HuH-7 (cell line): ENCODE results near the gene PDRG1.
"Not testable (repeated sequence)": the region's sequence is repeated elsewhere in the genome, so short reads cannot be mapped to it uniquely, and the experiment has no call there.

Experiments used
- DNase-seq: peaks from one replicate; pipeline ENCODE4 v3.0.0; 2011; ENCODE audit warnings: low spot score

PDRG1 gene

GRCh38 chr20:31926493-31926892 lies 25.4 kb downstream of the PDRG1 start:
- DNase-seq = no peak

- DNase-seq = no peak
Measured at GRCh38 chr20:31925631-31926030, 26.2 kb downstream of the PDRG1 start.

DNA sequence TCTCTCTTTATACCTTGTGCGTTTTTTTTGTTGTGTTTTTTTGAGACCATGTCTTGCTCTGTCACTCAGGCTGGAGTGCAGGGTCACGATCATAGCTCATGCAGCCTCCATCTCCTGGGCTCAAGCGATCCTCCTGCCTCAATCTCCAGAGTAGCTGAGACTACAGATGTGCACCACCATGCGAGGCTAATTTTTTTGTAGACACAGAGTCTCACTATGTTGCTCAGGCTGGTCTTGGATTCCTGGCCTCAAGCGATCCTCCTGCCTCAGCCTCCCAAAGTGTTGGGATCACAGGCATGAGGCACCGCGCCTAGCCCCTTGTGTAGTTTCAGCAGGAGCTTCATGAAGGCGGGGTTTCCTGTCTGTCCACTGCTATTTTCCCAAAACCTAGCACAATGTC lies 27.3 kb downstream of the PDRG1 start:
- no peak for DNase-seq

- no peak for DNase-seq
Measured at GRCh38 chr20:31923388-31924331, 28.2 kb downstream of the PDRG1 start.

- no peak for DNase-seq
Measured at GRCh38 chr20:31922588-31922987, 29.3 kb downstream of the PDRG1 start.

DNA sequence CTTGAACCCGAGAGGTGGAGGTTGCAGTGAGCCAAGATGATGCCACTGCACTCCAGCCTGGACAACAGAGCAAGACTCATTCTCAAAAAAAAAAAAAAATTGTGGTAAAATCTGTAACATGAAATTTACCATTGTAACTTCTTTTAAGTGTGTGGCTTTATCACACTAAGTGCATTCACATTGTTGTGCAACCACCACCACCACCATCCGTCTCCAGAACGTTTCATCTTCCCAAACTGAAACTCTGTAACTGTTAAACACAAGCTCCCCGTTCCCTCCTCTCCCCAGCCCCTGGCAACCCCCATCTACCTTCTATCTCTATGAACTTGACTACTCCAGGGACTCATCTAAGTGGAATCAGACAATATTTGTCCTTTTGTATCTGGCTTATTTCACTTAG lies 29.7 kb downstream of the PDRG1 start:
- no peak for DNase-seq

DNA sequence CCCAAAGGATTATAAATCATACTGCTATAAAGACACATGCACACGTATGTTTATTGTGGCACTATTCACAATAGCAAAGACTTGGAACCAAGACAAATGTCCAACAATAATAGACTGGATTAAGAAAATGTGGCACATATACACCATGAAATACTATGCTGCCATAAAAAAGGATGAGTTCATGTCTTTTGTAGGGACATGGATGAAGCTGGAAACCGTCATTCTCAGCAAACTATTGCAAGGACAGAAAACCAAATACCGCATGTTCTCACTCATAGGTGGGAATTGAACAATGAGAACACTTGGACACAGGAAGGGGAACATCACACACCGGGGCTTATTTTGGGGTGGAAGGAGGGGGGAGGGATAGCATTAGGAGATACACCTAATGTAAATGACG lies 30.4 kb downstream of the PDRG1 start:
- not testable (repeated sequence) for DNase-seq

GRCh38 chr20:31920275-31920855 lies 31.5 kb downstream of the PDRG1 start:
- no peak for DNase-seq

- DNase-seq = no peak
Measured at GRCh38 chr20:31919410-31920155, 32.3 kb downstream of the PDRG1 start.

- DNase-seq = no peak
Measured at GRCh38 chr20:31918466-31919105, 33.3 kb downstream of the PDRG1 start.

DNA sequence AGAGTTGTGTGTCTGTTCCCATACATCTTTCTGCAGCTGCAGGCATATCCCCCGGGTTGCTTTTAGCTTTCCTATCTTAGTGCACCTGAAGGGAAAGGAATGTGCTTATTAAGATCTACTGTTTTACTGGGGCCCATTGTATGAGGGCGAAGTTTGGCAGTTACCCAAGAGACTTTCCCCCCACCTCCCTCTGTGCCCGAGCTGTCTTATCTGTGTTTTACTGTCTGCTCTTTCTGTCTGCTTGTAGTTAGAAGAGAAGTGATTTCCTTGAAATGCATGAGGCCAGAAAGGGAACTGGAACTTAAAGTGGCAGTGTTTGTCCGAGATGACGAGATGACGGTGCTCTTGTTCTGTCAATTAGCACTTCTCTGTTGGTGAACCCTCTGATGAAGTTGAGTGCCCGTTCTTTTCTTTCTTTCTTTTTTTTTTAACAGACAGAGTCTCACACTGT lies 33.9 kb downstream of the PDRG1 start:
- DNase-seq = not testable (repeated sequence)

DNA sequence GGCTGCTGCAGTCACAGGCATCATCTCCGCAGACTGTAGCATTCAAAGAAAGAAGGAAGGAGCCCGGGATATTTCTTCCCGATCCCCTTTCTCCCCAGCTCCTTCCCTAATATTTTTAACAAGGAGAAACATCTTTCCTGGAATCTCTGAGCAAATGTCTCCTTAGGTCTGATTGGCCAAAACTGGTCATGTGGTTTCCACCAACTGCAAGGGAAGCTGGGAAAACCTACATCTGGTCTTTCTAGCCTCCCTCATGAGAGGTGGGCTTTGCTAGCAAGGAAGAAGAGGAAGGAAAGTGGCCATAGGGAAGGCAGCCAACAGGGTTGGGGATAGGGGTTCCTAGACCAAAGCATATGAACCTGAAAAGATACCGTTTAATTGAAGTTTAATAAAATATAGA lies 35.1 kb downstream of the PDRG1 start:
- no peak for DNase-seq

DNA sequence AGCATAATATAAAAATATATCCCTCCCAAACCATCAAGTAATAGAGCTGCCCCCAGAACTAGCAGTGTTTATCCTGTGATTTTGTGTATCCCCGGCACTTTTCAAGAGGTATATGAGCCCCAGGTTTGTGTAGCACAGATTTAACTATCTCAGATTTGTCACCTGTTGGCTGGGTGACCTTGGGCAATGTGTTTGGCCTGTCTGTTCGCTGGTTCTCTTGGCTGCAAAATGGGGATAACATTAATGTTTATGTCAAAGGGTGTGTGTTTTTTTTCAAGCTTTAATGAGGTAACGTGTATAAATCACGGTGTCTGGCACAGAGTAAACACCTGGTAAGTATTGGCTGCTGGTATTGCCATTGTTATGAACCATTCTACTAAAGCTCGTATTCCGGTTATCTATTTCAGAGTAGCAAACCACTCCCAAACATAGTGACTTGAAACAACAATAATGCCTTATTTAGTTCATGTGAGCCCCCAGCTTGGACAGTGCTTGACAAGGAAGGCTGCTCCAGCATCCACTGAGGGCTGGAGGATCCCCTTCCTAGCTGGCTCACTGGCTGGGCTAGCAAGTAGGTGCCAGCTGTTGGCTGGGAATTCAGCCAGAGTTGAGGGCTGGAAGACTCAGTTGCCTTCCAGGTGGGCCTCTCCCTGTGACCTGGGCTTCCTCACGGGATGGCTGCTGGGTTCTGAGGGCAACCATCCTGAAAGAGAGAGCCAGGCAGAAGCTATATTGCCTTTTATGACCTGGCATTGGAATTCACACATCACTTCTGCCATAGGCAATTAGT lies 36.2 kb downstream of the PDRG1 start:
- no peak for DNase-seq

GRCh38 chr20:31914170-31914569 lies 37.7 kb downstream of the PDRG1 start:
- DNase-seq = no peak

DNA sequence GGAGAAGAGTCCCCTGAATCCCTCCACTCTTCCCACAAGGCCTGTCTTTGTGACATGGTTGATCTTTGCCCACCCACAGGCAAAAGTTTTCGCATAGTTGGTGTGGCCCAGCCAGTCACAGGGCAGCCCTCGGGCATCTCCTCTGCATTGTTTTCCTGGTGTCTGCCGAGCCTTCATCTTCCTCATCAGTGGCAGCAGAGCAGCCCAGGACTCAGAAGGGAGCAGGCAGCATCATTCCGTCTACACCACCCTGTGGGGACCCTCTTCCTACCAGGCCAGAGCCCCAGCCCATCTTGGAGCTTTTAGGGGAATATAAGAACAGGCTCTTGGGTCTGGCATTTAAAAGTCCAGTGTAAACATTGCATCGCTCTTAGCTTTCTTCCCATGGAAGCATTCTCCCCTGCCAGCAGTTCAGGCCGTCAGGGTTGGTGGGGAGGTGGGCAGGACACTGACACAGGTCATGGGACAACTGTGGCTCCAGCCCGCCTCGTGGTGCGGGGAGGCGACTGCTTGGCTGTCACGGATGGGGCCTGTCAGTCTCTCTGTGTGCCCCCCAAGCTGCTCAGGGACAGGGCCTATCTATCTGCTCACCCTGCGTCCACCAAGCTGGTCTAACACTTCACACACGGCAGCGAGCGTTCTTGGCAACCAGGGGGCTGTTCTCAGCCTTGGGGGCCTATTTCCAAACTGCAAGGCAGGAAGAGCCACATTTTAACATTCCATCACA lies 38.3 kb downstream of the PDRG1 start:
- no peak for DNase-seq

GRCh38 chr20:31910071-31910803 lies 41.6 kb downstream of the PDRG1 start:
- no peak for DNase-seq

DNA sequence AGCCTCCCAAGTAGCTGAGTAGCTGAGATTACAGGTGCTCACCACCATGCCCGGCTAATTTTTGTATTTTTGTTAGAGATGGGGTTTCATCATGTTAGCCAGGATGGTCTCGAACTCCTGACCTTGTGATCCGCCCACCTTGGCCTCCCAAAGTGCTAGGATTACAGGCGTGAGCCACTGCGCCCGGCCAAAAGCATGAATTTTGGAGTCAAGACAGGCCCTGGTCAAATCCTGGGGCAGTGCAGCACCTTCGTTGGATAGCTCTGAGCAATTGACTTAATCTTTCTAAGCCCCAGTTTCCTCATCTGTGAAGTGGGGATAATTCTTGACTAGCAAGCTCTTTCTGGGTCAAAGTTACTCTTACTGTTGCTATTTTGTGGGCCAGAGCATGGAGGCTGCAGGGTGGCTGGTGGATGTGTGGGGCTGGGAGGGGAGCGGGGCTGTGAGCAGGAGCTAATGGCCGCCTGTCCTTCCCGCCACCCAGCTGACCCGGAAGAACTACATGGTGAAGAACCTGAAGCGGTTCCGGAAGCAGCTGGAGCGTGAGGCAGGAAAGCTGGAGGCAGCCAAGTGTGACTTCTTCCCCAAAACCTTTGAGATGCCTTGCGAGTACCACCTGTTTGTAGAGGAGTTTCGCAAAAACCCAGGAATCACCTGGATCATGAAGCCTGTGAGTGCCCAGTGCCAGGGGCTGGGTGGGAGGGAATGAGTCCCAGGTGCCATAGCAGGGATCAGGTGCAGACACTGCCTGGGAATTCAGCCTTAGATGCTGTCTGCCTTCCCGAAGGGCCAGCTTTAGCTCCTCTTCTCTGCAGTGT lies 42.4 kb downstream of the PDRG1 start:
- DNase-seq = no peak

- no peak for DNase-seq
Measured at GRCh38 chr20:31908424-31908823, 43.4 kb downstream of the PDRG1 start.

- DNase-seq = no peak
Measured at GRCh38 chr20:31908016-31908415, 43.8 kb downstream of the PDRG1 start.
